Uterus (tissue), 4 donors: Measurements from ENCODE around the gene MRPL28. TPM values are rescaled to one million over a fixed set of nuclear protein-coding genes. Genes with fewer than 3 reads are reported as not detected.
"Not testable (repeated sequence)": the region's sequence is repeated elsewhere in the genome, so short reads cannot be mapped to it uniquely, and the experiment has no call there.

Experiments
- DNase-seq, 2 donors: peaks; one replicate each; pipeline ENCODE4 v3.0.0-alpha.2; 2019 to 2020
- H3K27ac ChIP-seq, 2 donors: fragments of 200-600 bp; sonication (generic); 1 replicate in 1 of 2; 2 replicates in 1 of 2; pipeline ENCODE4 v1.5.1; 2016 to 2018
- H3K27me3 ChIP-seq, 2 donors: fragments of 200-600 bp; sonication (generic); one replicate each; pipeline ENCODE4 v1.5.1; 2018 to 2019; ENCODE audit warnings: control low read depth in 1 of 2
- H3K36me3 ChIP-seq, 2 donors: fragments of 200-600 bp; sonication (generic); one replicate each; pipeline ENCODE4 v1.5.1; 2019; ENCODE audit warnings: control low read depth in 1 of 2
- H3K4me1 ChIP-seq, 2 donors: fragments of 200-600 bp; sonication (generic); one replicate each; pipeline ENCODE4 v1.5.1; 2018 to 2019; ENCODE audit warnings: control low read depth in 1 of 2
- H3K4me3 ChIP-seq, 2 donors: fragments of 200-600 bp; sonication (generic); 1 replicate in 1 of 2; 2 replicates in 1 of 2; pipeline ENCODE4 v1.5.1; 2018 to 2019; ENCODE audit warnings: mild to moderate bottlenecking in 1 of 2
- H3K9me3 ChIP-seq, 2 donors: fragments of 200-600 bp; sonication (generic); one replicate each; pipeline ENCODE4 v1.5.1; 2019; ENCODE audit warnings: control low read depth in 1 of 2
- CTCF ChIP-seq, 4 experiments: fragments of 200-600 bp in 2 of 4; fragments of 450-650 bp in 2 of 4; sonication (generic) in 2 of 4; IDR thresholded peaks; one replicate each; pipeline ENCODE4 v1.5.1; 2016 to 2019; ENCODE audit warnings: antibody characterized with exemption in 4 of 4, mild to moderate bottlenecking in 2 of 4, moderate library complexity in 1 of 4
- POLR2A ChIP-seq, 2 donors: fragments of 450-650 bp; IDR thresholded peaks; one replicate each; pipeline ENCODE4 v1.6.1; 2016; ENCODE audit warnings: antibody characterized with exemption in 2 of 2, mild to moderate bottlenecking in 1 of 2, moderate library complexity in 1 of 2
- intact Hi-C: fragments of 100-400 bp; cut with DNase I; formaldehyde crosslinking; loops from one replicate; pipeline ENCODE4 v1.15.1; 2023; ENCODE audit warnings: low total_unique reads
- total RNA-seq, 4 donors: library from RNA; depleted of rRNA in 3 of 4; stranded (reverse); fragments of >200 nt in 3 of 4; gene quantifications; one replicate each; pipeline versions ENCODE4 v1.1.0 to v1.2.4, GENCODE V29; 2014 to 2023
- donor health status: DM: yes; HTN: yes; CAD: no.

Gene MRPL28
- total RNA-seq, 4 donors from 2014 or later = 32.4 to 97.3 (median 50.1) TPM

DNA sequence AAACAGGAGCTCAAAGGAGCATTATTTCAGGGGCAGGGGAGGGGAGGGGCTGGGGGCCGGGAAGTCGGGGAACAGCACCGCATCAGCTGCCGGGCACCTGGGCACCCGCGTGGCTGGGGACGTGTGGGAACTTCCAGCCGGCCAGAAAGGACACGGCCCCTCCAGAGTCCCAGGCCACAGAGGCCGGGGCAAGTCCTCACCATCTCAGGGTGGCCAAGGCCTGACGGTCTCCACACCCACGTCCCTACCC is 10.3 kb upstream of the MRPL28 start:
- Histone ChIP-seq H3K4me1 (no peaks in the 10 kb centered on the region), H3K27me3 (no peaks in the 10 kb centered on the region), H3K9me3 (no peaks in the 10 kb centered on the region), H3K27ac (peak overlapping the region in 1 of 2 donors; percentile 64), H3K4me3 (peak overlapping the region; percentile 59 to 97), H3K36me3 (no peaks in the 10 kb centered on the region)
- no peak for DNase-seq
- no peak for TF ChIP-seq CTCF (IDR thresholded peaks at IDR 0.05)
- no peak for TF ChIP-seq POLR2A (IDR thresholded peaks at IDR 0.05)
- intact Hi-C loops = no loop called here

- TF ChIP-seq CTCF (IDR thresholded peaks at IDR 0.05) = no peak
- no peak for DNase-seq
- H3K27me3 ChIP-seq = no peaks in the 10 kb centered on the region
- H3K9me3 ChIP-seq = no peaks in the 10 kb centered on the region
- intact Hi-C loops = no loop called here
- H3K36me3 ChIP-seq = no peaks in the 10 kb centered on the region
- no peak overlapping the region for H3K27ac ChIP-seq
- no peaks in the 10 kb centered on the region for H3K4me1 ChIP-seq
- H3K4me3 ChIP-seq = peak overlapping the region in 1 of 2 donors; percentile 59
Observed at GRCh38 chr16:379961-380761, 9.8 kb upstream of the MRPL28 start.

GRCh38 chr16:379183-379960 is 9.0 kb upstream of the MRPL28 start:
- intact Hi-C loops = no loop called here
- Histone ChIP-seq H3K27ac (no peak overlapping the region), H3K4me1 (no peaks in the 10 kb centered on the region)

GRCh38 chr16:378821-379182 is 8.5 kb upstream of the MRPL28 start:
- no peak for TF ChIP-seq POLR2A (IDR thresholded peaks at IDR 0.05)
- no peak for TF ChIP-seq CTCF (IDR thresholded peaks at IDR 0.05)
- intact Hi-C loops = no loop called here
- no peak overlapping the region for H3K4me3 ChIP-seq
- H3K27ac ChIP-seq = no peak overlapping the region
- DNase-seq = no peak
- H3K27me3 ChIP-seq = no peaks in the 10 kb centered on the region
- H3K9me3 ChIP-seq = no peaks in the 10 kb centered on the region
- no peaks in the 10 kb centered on the region for H3K36me3 ChIP-seq
- H3K4me1 ChIP-seq = no peaks in the 10 kb centered on the region

More at GRCh38 chr16:379183-379960, 9.0 kb upstream of the MRPL28 start:
- no peak overlapping the region for H3K4me3 ChIP-seq
- H3K9me3 ChIP-seq = no peaks in the 10 kb centered on the region
- TF ChIP-seq CTCF (IDR thresholded peaks at IDR 0.05) (no peak), POLR2A (IDR thresholded peaks at IDR 0.05) (no peak)
- no peaks in the 10 kb centered on the region for H3K36me3 ChIP-seq
- DNase-seq = no peak
- H3K27me3 ChIP-seq = no peaks in the 10 kb centered on the region

GRCh38 chr16:378113-378820 is 7.9 kb upstream of the MRPL28 start:
- DNase-seq, intact Hi-C loops, H3K27ac ChIP-seq, H3K9me3 ChIP-seq, H3K4me3 ChIP-seq, H3K27me3 ChIP-seq, H3K36me3 ChIP-seq, H3K4me1 ChIP-seq: not testable (repeated sequence)
